Brain pericyte (primary cell): ENCODE results near the gene AKAP14.
"Not testable (repeated sequence)": the region's sequence is repeated elsewhere in the genome, so short reads cannot be mapped to it uniquely, and the experiment has no call there.

Source experiments
- DNase-seq: peaks from one replicate; pipeline ENCODE4 v3.0.0-alpha.2; 2012; ENCODE audit warnings: low read depth, low spot score

Gene AKAP14

DNA sequence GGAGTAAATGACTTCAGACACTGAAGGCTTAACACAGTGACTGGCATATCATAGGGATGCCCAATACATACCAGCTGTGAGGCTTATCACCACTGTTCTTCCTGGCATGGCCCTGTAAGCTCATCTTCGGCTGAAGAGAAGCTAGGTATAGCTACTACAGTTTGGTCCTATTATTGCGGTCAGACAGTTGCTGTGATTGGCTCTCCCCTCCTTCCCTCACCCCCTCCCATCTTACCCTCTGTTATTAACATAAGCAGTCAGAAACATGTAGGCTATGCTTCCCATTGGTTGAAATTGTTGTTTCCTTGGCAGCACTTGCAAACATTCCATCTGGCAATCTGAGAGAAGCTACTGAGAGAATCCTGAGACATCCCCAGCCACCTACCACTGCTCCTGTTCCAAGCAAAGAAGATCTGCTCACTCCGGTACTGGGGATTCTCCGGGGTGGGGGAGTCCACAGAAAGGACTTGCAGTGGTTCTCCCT, at the start of gene AKAP14:
Gene AKAP14 (plus strand): TSS at position 51 of the 484 bp plus-strand sequence. CDS start 7,331 bp downstream, outside the sequence.
- no peak for DNase-seq

- DNase-seq: peak; percentile 91
Measured at GRCh38 chrX:119852382-119853353, 43.0 kb upstream of the AKAP14 start, which contains the start of gene UPF3B. TSS of gene UPF3B (minus strand) at chrX:119852963. CDS start at chrX:119852928, 35 bp downstream.

DNA sequence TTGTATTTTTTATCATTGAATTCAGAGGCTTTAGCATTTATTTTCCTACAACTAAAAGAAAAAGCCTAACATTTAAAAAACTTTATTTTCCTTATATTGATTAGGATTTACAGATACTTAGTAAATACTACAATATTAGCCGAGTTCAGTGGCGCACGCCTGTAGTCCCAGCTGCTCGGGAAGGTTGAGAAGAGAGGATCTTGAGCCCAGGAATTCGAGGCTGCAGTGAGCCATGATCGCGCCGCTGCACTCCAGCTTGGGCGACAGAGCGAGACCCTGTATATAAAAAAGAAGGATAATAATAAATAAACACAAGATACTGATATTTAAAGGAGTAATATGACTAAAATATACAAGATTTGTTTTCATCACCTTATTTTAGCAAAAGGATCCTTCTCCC, 42.2 kb upstream of the AKAP14 start:
- DNase-seq: no peak

GRCh38 chrX:119870626-119871131, 25.0 kb upstream of the AKAP14 start:
- no peak for DNase-seq

DNA sequence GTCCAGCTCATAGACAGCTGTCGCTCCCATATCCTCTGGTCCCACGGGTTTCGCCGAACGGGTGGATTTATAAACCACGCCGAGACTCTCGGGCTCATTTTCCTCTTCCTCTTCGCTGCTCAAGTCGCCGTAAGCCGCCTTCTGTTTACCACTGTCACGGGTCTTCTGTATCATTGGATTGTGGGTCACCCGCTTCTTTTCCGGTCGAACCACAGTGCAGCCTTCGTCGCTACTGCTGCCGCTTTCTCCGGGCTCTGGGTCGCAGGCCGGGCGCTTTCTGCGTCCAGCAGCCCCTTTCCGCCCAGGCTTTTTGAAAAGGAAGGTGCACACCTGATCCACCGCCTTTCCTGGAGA, 24.5 kb upstream of the AKAP14 start:
- DNase-seq: no peak

DNA sequence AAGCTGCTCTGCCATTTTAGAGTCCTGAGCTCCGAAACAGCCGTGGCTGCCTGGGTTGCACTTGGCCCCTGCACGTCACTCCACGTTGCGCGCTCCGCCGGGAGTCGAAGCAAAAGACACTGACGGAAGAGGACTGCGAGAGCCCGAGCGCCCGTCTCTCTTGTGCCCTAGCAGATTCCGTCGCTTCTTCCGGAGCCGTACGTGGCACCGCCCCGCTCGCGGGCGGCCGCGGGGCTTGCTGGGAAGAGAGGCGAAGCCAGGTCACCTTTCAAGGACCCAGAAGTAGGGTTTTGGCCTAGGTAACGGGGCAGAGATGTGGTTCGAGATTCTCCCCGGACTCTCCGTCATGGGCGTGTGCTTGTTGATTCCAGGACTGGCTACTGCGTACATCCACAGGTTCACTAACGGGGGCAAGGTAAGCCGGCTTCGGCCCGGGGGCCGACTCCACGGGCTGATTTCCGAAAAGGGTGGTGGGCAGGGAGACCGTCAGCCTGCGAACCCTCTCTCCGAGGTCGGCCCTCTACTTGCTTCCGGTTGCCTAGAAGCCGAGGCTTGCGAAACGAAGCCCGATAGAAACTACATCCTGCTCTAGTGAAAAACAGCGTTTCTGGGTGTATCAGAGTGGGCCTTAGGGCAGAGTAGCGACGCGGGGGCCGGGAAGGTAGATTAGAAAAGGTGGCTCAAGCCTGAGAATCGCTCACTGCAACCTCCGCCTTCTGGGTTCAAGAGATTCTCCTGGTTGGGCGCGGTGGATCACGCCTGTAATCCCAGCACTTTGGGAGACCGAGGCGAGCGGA, 23.9 kb upstream of the AKAP14 start, which contains the start of the genes NDUFA1 and RNF113A:
Gene NDUFA1 (plus strand): TSS at position 234 of the 797 bp plus-strand sequence. CDS start 80 bp downstream, at position 314.
Gene RNF113A (minus strand): TSS at position 135 of the 797 bp plus-strand sequence. CDS start 120 bp downstream, at position 15.
- peak; percentile 27 for DNase-seq

- no peak for DNase-seq
Measured at GRCh38 chrX:119878740-119879139, 17.0 kb upstream of the AKAP14 start.

DNA sequence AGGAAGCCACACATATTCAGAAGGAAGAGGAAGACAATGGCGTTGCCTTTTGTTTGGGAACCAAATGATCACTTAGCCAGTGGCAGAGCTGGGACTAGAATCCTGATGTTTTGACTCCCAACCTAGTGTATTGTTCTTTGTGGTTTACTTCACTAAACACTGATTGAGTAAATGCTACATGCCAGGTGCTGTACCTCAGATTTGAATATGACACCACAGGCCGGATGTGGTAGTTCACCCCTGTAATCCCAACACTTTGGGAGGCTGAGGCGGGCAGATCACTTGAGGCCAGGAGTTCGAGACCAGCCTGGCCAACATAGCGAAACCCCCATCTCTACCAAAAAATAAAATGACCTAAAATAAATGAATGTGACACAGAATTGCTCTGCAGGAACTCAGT, 15.6 kb upstream of the AKAP14 start:
- no peak for DNase-seq

DNA sequence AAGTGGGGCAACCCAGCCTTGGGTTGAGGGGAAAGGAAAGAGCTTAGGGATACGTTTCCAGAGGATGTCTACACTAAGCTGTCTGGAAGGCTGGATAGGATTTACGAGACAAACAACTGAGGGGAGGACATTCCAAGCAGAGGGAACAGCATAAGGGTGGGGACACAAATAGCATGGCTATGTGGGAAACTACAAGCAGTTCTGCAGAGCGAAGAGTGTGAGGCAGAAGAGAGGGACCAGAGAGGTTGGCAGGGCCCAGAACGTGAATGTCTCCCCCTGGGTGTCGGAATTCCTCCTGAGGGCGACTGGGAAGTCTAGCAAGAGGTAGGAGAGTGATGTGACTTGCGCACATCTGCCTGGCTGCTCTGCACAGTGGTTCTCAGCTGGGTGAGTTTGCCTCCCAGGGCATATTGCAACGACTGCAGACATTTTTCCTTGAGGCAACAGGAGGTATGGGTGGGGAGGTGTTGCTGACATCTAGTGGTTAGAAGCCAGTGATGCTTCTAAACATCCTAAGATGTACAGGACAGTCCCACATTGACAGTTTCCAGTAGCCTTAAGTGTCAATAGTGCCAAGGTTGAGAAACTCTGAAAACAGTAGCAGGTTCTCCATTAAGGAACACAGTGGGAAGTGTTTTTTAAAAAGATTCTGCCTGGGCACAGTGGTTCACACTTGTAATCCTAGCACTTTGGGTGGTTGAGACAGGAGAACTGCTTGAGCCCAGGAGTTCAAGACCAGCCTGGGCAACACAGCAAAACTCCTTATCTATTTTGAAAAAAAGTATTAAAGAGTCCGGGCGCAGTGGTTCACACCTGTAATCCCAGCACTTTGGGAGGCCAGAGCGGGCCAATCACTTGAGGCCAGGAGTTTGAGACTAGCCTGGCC, 14.9 kb upstream of the AKAP14 start:
- no peak for DNase-seq

- DNase-seq: no peak
Measured at GRCh38 chrX:119885554-119886428, 9.9 kb upstream of the AKAP14 start.

DNA sequence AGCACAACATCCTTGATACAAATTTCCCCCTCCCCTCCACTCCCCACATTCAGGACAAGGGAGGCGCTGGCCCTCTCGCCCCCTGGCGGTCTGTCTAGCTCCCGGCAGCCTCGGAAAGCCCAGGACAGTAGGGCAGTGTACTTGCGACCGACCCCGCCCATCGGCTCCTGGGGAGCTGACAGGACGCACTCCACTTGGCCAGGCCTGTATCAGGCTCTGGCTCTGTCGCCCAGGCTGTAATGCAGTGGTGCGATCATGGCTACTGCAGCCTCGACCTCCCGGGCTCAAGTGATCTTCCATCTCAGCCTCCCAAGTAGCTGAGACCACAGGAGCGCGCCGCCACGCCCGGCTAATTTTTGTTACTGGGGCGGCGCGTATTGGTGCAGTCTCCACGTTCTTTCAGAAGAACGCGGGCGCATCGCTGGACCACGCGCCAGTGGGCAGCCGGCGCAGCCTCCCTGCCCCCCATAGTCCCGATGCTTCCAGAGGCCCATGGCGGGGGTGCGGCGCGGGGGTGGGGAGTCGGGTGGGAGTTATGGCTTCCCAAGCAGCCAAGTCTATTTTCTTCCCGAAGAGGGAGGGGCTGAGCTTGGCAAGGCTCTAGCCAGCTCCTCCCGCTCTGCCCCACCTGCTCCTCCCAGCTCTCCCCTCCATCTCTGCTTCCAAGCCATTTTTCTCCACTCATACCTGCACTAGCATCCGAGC, 7.8 kb upstream of the AKAP14 start:
- no peak for DNase-seq

DNA sequence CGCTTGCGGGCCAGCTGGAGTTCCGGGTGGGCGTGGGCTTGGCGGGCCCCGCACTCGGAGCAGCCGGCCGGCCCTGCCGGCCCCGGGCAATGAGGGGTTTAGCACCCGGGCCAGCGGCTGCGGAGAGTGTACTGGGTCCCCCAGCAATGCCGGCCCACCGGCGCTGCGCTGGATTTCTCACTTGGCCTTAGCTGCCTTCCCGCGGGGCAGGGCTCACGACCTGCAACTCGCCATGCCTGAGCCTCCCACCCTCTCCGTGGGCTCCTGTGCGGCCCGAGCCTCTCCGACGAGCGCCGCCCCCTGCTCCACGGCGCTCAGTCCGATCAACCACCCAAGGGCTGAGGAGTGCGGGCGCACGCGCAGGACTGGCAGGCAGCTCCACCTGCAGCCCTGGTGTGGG, 5.1 kb upstream of the AKAP14 start:
- DNase-seq: not testable (repeated sequence)

- DNase-seq: not testable (repeated sequence)
Measured at GRCh38 chrX:119891961-119892692, 3.6 kb upstream of the AKAP14 start.

GRCh38 chrX:119899125-119899524, 3.4 kb downstream of the AKAP14 start:
- no peak for DNase-seq

DNA sequence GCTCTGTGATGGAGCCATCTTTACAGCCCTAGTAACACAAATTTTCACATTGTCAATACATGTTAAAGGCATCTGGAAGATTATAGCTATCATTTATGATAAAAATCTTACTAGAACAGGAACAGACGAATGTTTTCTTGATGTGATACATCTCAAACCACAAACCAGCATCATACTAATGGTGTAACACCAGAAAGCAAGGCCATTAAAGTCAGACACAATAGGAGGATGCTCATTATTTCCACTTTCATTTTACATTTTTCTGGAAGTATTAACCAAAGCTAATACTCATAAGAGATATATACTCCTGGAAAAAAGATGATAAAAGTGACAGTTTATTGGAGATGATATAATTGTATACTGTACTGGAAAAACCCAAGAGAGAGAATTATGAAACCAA, 5.3 kb downstream of the AKAP14 start:
- no peak for DNase-seq

DNA sequence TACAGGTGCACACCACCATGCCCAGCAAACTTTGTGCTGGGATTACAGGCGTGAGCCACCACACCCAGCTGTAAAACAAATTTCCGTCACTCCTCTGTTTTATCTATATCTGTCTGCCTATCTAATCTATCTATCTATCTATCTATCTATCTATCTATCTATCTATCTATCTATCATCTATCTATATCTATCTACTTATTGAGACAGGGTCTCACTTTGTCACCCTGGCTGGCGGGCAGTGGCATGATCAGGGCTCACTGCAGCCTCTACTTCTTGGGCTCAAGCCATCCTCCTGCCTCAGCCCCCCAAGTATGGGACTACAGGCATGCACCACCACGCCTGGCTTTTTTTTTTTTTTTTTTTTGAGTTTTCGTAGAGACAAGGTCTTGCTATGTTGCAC, 20.6 kb downstream of the AKAP14 start:
- DNase-seq: no peak

GRCh38 chrX:119917877-119918276, 22.2 kb downstream of the AKAP14 start:
- no peak for DNase-seq

DNA sequence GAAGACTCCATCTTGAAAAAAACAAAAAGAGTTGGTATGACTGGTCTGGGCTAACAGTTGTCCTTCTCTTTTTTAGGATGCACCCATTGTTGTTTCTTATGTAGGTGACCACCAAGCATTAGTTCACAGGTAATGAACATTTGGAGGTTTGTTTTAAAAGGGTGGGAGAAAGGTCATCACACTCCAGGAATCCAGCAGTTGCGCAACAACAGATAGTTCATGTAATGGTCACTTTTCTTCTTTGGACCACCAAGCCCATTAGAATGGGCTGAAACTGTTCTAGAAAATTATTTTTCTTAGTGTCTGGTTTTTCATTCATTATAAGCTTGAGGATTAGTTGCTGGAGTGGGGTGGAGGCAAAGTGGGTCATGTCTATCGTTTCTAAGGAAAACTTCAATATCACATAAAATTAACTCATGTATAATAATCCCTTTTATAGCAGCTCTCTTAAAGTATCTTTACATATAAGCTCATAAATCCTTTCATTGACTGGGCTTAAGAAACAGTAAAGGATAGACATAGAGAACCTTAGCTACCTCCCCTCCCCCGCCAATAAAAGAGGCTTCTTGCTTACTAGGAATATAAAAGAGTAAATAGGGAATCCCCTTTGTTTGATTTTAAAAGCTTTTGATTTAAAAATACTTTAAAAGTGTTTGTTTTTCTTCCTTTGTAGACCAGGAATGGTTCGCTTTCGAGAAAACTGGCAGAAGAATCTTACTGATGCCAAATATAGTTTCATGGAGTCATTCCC, 24.3 kb downstream of the AKAP14 start:
- no peak for DNase-seq
